K562 (cell line): ENCODE measurements around the gene PDCD11. TPM values are rescaled to one million over a fixed set of nuclear protein-coding genes. Genes with fewer than 3 reads are reported as not detected.

Experiments used
- BMI1 ChIP-seq: fragments of 150-350 bp; IDR thresholded peaks from 2 replicates; pipeline ENCODE4 v1.6.1; 2014; ENCODE audit warnings: low read length
- CREB3 ChIP-seq: fragments of 450-650 bp; conservative IDR thresholded peaks from 2 replicates; pipeline ENCODE4 v1.6.1; 2016; ENCODE audit warnings: missing genetic modification characterization, low read depth, mild to moderate bottlenecking, missing compliant biosample characterization, moderate library complexity
- DIDO1 ChIP-seq: fragments of 450-650 bp; IDR thresholded peaks from 2 replicates; pipeline ENCODE4 v1.6.1; 2016; ENCODE audit warnings: low read depth, missing biosample characterization, missing genetic modification characterization
- DMBX1 ChIP-seq: fragments of 250-450 bp; sonication (Bioruptor Pico); IDR thresholded peaks from 2 replicates; pipeline ENCODE4 v1.8.0; 2022; ENCODE audit warnings: inconsistent platforms, mild to moderate bottlenecking, moderate library complexity, borderline replicate concordance
- DPF2 ChIP-seq: fragments of 450-650 bp; IDR thresholded peaks from 2 replicates; pipeline ENCODE4 v1.6.1; 2016
- GABPB2 ChIP-seq: fragments of 250-450 bp; sonication (Bioruptor Pico); conservative IDR thresholded peaks from 2 replicates; pipeline ENCODE4 v1.5.1; 2021; ENCODE audit warnings: mild to moderate bottlenecking
- KAT7 ChIP-seq: sonication (generic); formaldehyde crosslinking; IDR thresholded peaks from 2 replicates; pipeline ENCODE4 v1.8.0; 2022; ENCODE audit warnings: missing genetic modification reagents, mild to moderate bottlenecking, borderline replicate concordance
- KLF16 ChIP-seq: IDR thresholded peaks from 2 replicates; pipeline ENCODE4 v1.6.1; 2016; ENCODE audit warnings: antibody characterized with exemption
- MYBL2 ChIP-seq, 2 experiments: fragments of 450-650 bp in 1 of 2; sonication (generic) in 1 of 2; formaldehyde crosslinking in 1 of 2; IDR thresholded peaks; 2 replicates each; pipeline versions ENCODE4 v1.6.1 to v1.8.1; 2017 to 2022; ENCODE audit warnings: borderline replicate concordance in 1 of 2, inconsistent platforms in 1 of 2, low read depth in 1 of 2, mild to moderate bottlenecking in 1 of 2, missing genetic modification reagents in 1 of 2, moderate library complexity in 1 of 2
- MYC ChIP-seq, 2 experiments: fragments of 250-450 bp in 1 of 2; sonication (Bioruptor Pico) in 1 of 2; IDR thresholded peaks; 2 replicates each; pipeline versions ENCODE4 v1.5.1 to v1.6.1; 2012 to 2021; ENCODE audit warnings: low read depth in 2 of 2, borderline replicate concordance in 1 of 2, improper control_type of control experiment in 1 of 2, low read length in 1 of 2, mild to moderate bottlenecking in 1 of 2, moderate library complexity in 1 of 2
- NCOA1 ChIP-seq: fragments of 450-650 bp; IDR thresholded peaks from 2 replicates; pipeline ENCODE4 v1.6.1; 2016; ENCODE audit warnings: low read depth
- PBX2 ChIP-seq, 2 experiments: IDR thresholded peaks in 1 of 2; conservative IDR thresholded peaks in 1 of 2; 2 replicates each; pipeline ENCODE4 v1.6.1; 2016; ENCODE audit warnings: low read depth in 2 of 2, mild to moderate bottlenecking in 1 of 2, missing compliant biosample characterization in 1 of 2, missing genetic modification characterization in 1 of 2, moderate library complexity in 1 of 2
- PHF8 ChIP-seq: fragments of 200-600 bp; sonication (generic); IDR thresholded peaks from 2 replicates; pipeline ENCODE4 v1.6.1; 2012; ENCODE audit warnings: mixed run types, mild to moderate bottlenecking, inconsistent platforms, low read length, moderate library complexity, borderline replicate concordance
- STAG1 ChIP-seq: sonication (generic); formaldehyde crosslinking; IDR thresholded peaks from 2 replicates; pipeline ENCODE4 v1.5.0; 2020; ENCODE audit warnings: missing genetic modification reagents, borderline replicate concordance
- TRIM24 ChIP-seq, 2 experiments: fragments of 450-650 bp; IDR thresholded peaks; 2 replicates each; pipeline ENCODE4 v1.6.1; 2016
- polyA plus RNA-seq, 8 experiments: library from polyadenylated mRNA; depleted of rRNA in 4 of 8; stranded (reverse) in 5 of 8; unstranded in 3 of 8; fragments of >200 nt; fragmentation: Nextera tagmentation in 2 of 8; fragmentation: Illumina TruSeq in 1 of 8; extraction: Ambion mirVana in 2 of 8; extraction: Trizol in 1 of 8; gene quantifications; 2 replicates each; pipeline versions ENCODE4 v1.2.1 to v1.2.3, GENCODE V29; 2011 to 2014; ENCODE audit warnings: inconsistent platforms in 1 of 8, missing spikeins in 1 of 8
- total RNA-seq, 7 experiments: library from RNA; depleted of rRNA in 6 of 7; stranded (reverse); fragments of >200 nt in 6 of 7; fragmentation: Illumina TruSeq in 2 of 7; extraction: Trizol in 2 of 7; gene quantifications; 2 replicates each; pipeline versions ENCODE4 v1.2.1 to v1.2.3, GENCODE V29; 2011 to 2021; ENCODE audit warnings: low replicate concordance in 1 of 7
- TF ChIP-seq, protein P1 (sequence below): fragments of 250-450 bp; sonication (Bioruptor Pico); IDR thresholded peaks from 2 replicates; pipeline ENCODE4 v1.5.0; 2021
- TF ChIP-seq, protein P2 (sequence below): IDR thresholded peaks from 3 replicates; pipeline ENCODE4 v1.6.1; 2011; ENCODE audit warnings: borderline replicate concordance, mild to moderate bottlenecking, moderate library complexity; ENCODE audit not compliant: insufficient read length; ENCODE audit errors: extremely low read depth

Gene PDCD11
- total and polyA plus RNA-seq, 9 of the 15 experiments (the other 6 are each of a cell fraction or from before 2014, with no cell fraction given): 14.8 to 73.8 (median 50.0) TPM

- TF ChIP-seq KAT7 (CRISPR knock-in tag) (no peak), PBX2 (CRISPR knock-in tag; IDR thresholded peaks at IDR 0.05; ENCODE audit: low read depth) (no peak), PBX2 (tag; conservative IDR thresholded peaks at IDR 0.05; ENCODE audit: low read depth) (no peak), BMI1 (no peak), PHF8 (peak; percentile 80; the same call in 1 of the 2 replicates), CREB3 (tag) (no peak), DMBX1 (CRISPR knock-in tag) (no peak), TRIM24 (IDR thresholded peaks at IDR 0.05) (no peak), GABPB2 (CRISPR knock-in tag) (no peak), DPF2 (no peak), KLF16 (0 out of 2 replicates have a peak, but pooled peaks have one; percentile 57), DIDO1 (tag) (no peak), MYBL2 (IDR thresholded peaks at IDR 0.05; ENCODE audit: low read depth) (no peak), MYBL2 (CRISPR knock-in tag; IDR thresholded peaks at IDR 0.05; ENCODE audit: borderline replicate concordance) (no peak), STAG1 (CRISPR knock-in tag) (no peak), MYC (IDR thresholded peaks at IDR 0.05; ENCODE audit: low read depth, low read length) (peak; percentile 98), MYC (CRISPR knock-in tag; IDR thresholded peaks at IDR 0.05; ENCODE audit: borderline replicate concordance, low read depth) (0 out of 2 replicates have a peak, but pooled peaks have one; percentile 23), NCOA1 (no peak)
- TF ChIP-seq, protein P1, sequence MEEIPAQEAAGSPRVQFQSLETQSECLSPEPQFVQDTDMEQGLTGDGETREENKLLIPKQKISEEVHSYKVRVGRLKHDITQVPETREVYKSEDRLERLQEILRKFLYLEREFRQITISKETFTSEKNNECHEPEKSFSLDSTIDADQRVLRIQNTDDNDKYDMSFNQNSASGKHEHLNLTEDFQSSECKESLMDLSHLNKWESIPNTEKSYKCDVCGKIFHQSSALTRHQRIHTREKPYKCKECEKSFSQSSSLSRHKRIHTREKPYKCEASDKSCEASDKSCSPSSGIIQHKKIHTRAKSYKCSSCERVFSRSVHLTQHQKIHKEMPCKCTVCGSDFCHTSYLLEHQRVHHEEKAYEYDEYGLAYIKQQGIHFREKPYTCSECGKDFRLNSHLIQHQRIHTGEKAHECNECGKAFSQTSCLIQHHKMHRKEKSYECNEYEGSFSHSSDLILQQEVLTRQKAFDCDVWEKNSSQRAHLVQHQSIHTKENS (CRISPR knock-in tag): no peak
- TF ChIP-seq, protein P2, sequence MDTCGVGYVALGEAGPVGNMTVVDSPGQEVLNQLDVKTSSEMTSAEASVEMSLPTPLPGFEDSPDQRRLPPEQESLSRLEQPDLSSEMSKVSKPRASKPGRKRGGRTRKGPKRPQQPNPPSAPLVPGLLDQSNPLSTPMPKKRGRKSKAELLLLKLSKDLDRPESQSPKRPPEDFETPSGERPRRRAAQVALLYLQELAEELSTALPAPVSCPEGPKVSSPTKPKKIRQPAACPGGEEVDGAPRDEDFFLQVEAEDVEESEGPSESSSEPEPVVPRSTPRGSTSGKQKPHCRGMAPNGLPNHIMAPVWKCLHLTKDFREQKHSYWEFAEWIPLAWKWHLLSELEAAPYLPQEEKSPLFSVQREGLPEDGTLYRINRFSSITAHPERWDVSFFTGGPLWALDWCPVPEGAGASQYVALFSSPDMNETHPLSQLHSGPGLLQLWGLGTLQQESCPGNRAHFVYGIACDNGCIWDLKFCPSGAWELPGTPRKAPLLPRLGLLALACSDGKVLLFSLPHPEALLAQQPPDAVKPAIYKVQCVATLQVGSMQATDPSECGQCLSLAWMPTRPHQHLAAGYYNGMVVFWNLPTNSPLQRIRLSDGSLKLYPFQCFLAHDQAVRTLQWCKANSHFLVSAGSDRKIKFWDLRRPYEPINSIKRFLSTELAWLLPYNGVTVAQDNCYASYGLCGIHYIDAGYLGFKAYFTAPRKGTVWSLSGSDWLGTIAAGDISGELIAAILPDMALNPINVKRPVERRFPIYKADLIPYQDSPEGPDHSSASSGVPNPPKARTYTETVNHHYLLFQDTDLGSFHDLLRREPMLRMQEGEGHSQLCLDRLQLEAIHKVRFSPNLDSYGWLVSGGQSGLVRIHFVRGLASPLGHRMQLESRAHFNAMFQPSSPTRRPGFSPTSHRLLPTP: no peak
These were observed at the start of gene PDCD11, which contains the start of gene ATP5MK (continued) for GRCh38 chr10:103396067-103396788.
